HG03060 (cell line): ENCODE measurements around the gene KIF5A.
A peak's percentile ranks its signal among the peaks of the same experiment; 100 is the strongest.

Experiments
- ATAC-seq: cut with Tn5 transposase; IDR thresholded peaks from one replicate; pipeline ENCODE4 v1.9.1; 2021; ENCODE audit warnings: low read depth, moderate number of reproducible peaks; ENCODE audit not compliant: unreplicated experiment

KIF5A gene

DNA sequence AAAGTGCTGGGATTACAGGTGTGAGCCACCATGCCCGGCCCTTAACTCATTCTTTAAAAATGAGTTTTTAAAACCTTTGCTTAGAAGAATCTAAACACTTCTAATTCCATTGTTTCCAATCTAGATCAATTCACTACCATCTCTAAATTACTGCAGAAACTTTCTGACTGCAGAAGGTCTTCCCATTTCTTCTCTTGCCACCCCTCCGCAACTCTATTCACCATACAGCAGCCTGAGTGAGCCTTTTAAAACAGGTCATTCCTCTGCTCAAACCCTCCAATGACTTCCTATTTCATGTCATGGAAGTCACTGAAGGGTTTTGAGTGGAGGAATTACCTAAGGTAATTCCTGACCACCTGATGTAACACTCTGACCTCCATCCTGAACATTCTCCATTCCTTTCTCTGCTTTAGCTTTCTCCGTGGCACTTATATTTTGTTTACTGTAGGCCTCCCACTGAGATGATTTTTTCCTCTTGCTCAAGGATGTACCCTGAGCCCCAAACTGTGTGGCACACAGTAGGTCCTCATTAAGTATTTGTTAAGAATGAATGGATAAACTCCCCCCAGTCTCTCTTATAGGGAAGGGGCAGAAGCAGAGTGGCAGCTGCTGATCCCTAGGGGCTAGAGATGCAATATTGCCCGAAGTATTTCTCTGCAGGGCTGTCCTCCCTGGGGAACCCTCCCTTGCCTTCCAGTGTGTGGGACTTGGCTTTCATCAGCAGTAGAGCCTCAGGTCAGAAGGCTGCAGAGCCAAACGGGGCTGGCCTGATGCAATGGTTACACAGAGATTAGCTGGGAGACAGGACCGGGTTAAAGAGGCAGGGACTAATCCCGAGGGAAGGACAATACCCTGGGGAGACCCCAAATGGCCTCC lies 30.7 kb upstream of the KIF5A start:
- no peak for ATAC-seq

DNA sequence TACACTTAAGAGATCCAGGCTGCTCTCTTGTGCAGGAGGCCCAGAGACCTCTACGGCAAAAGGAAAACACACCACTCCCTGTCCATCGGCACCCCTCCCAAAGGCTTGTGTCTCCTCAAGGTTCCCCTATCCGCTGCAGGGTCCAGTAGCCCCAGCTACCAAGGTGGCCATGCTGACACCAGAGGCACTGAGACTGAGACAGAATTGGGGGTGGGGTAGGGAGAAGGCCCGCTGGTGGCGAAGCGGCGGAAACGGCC lies 30.1 kb upstream of the KIF5A start:
- no peak for ATAC-seq

DNA sequence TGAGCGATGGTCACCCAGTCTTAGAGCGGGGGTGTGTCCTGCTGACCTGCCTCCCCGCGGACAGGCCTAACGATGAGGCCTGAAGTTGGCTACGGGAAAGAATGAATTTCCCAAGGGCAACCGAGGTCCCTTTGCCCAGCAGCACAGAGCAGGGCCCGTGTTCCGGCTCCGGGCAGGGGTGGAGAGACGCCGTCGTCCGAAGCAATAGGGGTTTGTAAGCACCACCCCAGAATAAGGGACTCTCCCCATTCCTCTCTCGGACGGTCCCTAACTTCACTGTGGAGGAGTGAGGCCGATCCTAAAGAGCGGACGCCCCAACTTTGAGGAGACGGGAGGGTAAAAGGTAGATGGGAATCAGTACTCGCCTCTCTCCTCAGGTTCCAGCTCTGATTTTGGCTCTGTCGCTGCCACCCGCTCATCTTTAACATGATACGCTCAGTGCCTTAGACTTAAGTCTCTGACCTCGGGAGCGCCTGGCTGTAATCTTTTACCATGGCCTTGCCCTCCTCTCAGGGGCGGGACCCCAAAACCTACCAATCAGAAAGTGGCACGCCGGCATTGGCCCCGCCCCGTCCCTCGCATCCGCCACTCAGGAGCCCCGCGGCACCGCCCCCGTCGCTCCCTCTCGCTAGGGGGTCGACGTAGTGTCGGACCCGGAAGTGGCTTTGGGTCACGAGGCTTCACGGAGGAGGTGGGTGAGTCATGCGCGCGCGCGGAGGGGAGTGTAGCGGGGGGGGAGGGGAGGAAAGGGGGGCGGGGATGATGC lies 29.6 kb upstream of the KIF5A start, which contains the start of gene DDIT3:
TSS of gene DDIT3 (minus strand) at position 462 of the 766 bp plus-strand sequence. CDS start 3,108 bp downstream, outside the sequence.
- ATAC-seq: peak; percentile 59

DNA sequence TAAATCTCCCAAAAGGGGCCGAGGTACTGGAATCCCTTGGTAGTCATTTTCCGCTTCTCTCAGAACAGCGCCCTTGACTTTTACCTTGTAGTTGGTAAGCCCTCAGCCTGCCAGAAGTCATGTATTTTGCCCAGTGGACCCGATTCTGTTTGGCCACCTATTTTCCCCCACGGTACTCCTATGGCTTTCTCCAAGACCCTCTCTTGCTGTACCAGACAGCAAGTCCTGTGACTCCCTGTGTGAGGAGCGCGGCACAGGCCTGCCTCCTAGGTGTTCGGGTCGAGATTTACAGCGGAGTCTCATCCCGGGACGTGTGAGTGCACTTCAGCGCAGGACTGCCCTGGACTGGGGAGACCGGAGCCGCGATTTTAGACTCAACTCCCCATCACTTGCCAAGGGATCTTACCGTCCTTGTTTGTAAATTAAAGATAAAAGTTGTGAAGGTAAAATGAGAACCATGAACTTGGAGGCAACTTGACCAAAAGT lies 28.3 kb upstream of the KIF5A start:
- ATAC-seq: no peak

DNA sequence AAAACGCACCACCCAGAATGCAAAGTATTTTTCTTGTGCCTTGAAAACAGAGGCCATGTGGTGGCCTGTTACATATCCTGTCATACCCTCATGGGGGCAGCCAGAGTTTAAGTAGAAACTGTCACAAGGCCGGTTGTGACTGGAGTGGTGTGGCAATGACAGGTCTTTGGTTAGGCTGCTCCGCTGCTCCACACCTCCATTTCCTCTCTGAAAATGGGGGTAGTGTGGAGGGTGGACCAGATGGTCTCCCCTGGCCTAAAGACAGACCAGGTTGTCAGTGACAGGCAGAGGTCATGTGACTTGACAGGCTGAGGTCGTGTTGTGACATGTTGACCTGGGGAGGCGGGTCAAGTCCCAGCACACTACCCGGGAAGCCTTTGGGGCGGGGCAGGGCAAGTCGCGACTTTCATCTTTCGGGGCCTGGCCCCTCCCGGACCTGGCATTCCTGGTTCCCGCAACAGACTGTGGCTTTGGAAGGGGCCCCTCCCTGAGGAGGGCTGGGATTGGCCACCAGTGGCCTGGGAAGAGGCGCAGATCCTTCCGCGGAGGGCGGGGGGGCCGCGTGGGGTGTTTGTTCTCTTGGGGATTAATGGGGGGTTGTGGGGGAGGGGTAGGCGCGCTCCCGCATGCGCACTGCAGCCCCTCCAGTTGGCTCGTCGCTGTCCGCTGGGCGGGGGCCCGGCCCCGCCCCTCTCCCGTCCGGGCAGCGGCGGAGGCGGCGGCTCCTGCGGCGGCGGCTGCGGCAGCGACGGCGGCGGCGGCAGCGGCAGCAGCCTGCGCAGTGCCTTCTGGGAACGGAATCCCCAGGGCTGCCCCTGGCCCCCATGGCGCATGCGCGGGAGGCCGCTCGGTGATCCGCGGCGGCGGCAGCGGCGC lies 27.6 kb upstream of the KIF5A start, which contains the start of gene MBD6:
TSS of gene MBD6 (plus strand) at position 814 of the 876 bp plus-strand sequence. CDS start 1,480 bp downstream, outside the sequence.
- peak; percentile 28 for ATAC-seq

DNA sequence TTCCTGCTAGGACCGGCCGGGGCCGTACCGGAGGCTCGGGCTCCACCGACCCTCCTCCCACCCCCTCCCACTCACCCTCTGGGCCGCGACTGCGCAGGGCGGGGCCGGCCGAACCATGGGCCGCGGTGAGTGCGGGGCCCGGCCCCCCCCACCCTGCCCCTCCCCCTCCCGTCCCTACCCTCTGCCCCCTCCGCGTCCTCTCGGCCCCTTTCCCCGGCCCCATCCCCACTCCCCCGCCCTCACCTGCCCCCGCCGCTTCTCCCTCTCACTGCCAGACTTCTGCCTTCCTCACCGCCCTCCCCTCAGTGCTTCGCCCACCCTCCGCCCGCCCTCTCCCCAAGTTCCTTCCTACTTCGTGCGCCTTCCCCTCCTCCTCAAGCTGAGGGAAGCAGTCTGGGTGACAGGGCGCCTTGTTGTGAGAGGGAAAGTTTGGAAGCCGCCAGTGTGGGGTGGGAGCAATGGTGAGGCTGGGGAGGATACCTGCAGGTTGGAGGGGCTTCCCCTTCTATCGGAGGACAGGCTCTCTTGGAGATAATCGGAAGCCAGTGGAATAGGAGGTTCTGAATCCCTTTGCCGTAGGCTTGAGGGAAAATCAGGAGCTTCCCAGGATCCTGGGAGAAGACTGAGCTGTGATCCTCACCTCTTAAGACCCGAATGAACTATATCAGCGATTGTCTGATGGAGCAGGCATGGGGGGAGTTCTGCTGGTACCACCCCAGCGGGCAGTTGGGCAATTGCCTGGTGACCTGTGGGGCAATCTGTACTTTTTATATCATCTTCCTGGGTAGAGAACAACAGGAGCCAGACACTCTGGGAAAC lies 26.7 kb upstream of the KIF5A start:
- ATAC-seq: no peak

DNA sequence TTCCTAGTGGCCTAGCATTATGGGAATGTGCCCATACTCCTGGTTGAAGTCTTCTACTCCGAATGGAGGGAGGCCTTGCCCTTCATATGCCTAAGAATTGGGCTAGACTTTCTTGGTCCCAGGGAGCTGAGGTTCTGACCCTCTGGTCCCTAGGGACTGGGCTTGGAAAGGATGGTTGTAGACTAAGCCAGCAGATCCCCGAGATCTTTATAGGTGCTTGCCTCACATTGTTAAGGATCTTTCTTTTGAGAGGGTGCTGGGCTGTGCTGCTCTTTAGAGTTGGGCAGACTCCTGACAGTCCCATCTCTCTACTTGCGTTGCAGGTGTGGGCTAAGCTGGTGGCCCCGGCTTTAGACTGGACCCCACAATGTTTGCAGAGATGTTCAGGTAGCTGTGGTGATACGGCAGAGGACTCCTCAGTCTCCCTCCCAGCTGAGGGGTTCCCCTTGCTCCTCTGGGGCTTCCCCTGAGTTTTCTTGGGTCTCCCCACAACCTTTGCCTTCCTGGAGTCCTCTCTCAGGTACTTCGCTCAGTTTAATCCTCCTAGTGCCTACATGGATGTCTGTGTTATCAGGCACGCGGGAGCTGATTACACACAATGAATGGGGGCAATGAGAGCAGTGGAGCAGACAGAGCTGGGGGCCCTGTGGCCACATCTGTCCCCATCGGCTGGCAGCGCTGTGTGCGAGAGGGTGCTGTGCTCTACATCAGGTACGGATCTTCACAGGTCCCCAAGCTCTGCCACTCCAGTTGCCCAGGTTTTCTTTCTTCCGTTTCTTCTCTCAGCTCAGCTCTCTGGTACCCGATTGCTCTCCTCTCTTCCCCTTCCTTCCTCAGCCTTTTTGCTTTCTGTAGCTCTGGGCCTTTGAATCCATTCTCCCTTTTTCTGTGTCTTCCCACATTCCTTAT lies 25.9 kb upstream of the KIF5A start:
- ATAC-seq: no peak

DNA sequence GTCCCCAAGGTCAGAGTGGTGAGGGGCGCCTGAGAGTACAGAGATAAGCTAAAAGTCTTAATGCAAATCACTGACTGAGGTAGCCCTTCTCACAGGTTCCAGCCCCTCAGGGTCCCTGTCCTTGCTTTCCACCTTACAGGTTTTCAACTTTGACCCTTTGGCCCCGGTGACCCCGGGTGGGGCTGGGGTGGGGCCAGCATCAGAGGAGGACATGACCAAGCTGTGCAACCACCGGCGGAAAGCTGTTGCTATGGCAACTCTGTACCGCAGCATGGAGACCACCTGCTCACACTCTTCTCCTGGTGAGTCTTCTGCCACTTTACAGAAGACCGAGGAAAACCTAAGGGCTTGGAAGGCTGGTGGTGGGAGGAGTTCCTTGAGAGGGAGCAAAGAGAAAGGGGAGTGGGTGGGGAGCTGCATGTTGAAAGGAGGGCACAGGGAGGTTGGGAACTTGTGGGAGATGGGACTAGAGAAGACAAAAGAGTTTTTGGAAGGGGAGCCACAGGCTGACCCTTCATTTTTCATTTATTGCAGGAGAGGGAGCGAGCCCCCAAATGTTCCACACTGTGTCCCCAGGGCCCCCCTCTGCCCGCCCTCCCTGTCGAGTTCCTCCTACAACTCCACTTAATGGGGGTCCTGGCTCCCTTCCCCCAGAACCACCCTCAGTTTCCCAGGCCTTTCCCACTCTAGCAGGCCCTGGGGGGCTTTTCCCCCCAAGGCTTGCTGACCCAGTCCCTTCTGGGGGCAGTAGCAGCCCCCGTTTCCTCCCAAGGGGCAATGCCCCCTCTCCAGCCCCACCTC lies 24.8 kb upstream of the KIF5A start:
- ATAC-seq: no peak

DNA sequence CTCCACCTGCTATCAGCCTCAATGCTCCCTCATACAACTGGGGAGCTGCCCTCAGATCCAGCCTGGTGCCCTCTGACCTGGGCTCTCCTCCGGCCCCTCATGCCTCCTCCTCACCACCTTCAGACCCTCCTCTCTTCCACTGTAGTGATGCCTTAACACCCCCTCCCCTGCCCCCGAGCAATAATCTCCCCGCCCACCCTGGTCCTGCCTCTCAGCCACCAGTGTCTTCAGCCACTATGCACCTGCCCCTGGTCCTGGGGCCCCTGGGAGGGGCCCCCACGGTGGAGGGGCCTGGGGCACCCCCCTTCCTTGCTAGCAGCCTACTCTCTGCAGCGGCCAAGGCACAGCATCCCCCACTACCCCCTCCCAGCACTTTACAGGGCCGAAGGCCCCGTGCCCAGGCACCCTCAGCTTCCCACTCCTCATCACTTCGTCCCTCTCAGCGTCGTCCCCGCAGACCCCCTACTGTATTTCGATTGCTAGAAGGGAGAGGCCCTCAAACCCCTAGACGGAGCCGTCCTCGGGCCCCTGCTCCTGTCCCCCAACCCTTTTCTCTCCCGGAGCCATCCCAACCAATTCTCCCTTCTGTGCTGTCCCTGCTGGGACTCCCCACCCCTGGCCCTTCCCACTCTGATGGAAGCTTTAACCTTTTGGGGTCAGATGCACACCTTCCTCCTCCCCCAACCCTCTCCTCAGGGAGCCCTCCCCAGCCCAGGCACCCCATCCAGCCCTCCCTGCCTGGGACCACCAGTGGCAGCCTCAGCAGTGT lies 24.0 kb upstream of the KIF5A start:
- no peak for ATAC-seq

DNA sequence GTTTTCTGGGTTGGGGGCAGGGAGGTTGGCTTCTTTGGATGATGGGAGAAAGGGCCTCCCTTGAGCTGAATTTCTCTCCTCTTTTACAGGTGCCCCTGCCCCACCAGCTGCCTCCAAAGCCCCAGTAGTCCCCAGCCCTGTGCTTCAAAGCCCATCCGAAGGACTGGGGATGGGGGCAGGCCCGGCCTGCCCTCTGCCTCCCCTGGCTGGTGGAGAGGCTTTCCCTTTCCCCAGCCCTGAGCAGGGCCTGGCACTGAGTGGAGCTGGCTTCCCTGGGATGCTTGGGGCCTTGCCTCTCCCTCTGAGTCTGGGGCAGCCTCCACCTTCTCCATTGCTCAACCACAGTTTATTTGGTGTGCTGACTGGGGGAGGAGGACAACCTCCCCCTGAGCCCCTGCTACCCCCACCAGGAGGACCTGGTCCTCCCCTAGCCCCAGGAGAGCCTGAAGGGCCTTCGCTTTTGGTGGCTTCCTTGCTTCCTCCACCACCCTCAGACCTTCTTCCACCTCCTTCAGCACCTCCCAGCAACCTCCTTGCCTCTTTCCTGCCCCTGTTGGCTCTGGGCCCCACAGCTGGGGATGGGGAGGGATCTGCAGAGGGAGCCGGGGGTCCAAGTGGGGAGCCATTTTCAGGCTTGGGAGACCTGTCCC lies 23.2 kb upstream of the KIF5A start:
- ATAC-seq: no peak

DNA sequence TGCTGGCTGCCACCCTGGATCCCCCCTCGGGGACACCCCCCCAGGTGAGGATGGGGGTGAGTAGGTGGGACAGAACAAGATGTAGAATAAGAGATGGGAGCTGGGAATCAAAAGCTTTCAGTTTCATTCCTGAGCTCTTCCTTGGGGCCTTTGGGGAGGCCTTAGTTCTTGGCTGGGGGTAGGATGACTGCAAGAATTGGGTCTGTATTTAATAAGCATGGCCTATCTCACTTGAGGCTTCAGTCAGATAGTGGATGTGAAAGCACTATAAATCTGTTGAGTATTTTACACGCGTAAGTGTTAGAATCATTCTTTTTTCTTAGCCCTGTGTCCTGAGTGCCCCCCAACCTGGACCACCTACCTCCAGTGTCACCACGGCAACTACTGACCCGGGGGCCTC lies 22.7 kb upstream of the KIF5A start:
- ATAC-seq: no peak

DNA sequence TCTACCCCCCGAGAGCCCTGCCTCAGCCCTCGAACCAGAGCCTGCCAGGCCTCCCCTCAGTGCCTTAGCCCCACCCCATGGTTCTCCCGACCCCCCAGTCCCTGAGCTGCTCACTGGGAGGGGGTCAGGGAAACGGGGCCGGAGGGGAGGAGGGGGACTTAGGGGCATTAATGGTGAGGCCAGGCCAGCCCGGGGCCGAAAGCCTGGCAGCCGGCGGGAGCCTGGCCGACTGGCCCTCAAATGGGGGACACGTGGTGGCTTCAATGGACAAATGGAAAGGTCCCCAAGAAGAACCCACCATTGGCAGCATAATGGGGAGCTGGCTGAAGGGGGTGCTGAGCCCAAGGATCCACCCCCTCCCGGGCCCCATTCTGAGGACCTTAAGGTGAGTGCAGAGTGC lies 21.7 kb upstream of the KIF5A start:
- ATAC-seq: no peak

DNA sequence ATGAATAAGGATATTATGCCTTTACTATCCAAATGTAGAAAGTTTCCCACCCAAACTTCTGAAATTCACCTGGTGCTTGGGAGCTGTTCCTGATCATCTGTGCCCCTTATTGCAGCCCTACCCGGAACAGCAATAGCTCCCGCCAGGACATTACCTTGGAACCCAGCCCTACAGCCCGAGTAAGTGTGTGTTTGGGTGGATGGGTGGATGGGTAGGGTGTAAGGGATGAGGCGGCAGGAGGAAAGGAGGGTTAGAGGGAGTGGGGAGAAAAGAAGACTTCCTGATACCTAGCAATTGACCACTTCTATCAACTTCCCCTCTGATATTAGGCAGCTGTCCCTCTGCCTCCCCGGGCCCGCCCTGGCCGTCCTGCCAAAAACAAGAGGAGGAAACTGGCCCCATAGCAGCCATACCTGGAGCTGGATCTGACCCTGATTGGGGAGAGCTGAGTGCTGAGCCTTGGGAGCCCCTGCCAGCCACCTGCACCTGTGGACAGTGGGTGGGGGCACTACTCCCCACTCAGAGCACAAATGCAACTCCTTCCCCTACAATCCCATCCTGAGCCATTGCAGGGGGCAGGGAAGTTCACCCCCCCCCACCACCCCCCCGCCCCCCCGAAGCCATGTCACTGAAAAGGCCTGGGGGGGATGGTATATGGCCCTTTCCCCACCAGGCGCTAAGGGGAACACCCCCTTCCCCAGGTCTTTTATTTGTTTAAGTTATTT lies 20.9 kb upstream of the KIF5A start:
- no peak for ATAC-seq

DNA sequence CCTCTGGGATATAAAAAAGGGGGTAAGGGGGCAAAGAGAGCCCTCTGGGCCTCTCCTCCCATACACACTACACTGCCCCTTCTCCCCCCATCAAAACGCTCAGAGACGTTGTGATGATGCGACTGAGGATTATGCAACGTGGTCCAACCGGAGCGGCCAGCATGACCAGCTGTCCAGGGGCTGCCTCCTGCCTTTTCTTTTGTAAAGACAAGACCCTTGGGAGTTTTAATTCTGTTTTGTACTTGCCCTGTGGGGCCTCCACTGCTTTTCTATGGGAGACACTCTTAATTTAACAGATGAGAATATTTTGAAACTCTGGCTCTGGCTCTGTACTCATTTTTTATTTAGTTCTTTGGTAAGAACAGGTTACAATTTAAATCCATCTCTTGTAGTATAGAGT lies 20.0 kb upstream of the KIF5A start:
- ATAC-seq: no peak

DNA sequence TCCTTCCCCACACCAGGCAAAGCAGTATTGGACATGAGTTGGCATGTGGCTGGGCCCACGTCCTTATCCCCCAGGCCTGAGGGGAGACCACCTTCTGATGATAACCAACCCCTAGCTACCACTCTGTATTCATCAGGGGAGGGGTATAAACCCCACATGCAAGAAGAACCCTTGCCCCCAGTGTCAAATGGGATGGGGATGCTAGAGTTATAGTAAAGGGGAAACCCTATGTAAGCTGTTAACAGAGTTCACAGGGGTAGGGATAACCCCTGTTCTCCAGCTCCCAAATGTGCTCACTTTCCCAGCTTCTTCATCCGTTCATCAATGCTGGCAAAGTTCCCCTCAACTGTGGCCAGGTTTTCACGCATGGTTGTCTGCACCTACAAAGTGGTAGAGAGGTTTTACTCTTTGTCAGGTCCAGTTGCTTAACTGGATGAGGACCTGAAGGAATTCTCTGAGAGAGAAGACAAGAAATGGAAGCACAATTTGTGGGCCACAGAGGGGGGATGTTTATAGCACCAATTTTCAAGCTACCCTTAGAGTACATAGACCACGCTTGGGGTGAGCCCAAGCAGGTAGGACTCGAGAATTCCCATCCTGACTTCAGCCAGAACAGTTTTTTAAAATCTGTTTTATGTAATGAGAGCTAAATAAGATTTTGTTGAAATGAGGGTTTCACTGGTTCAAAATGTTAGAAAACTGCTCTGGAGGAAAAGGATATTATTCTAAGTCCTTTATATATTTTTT lies 19.3 kb upstream of the KIF5A start:
- no peak for ATAC-seq
